H9 (cell line): ENCODE results near the gene WWC1. TPM values are rescaled to one million over a fixed set of nuclear protein-coding genes. Genes with fewer than 3 reads are reported as not detected.
A peak's percentile ranks its signal among the peaks of the same experiment; 100 is the strongest.

Experiments used
- DNase-seq: peaks from one replicate; pipeline ENCODE4 v3.0.0-alpha.2; 2017
- H2AFZ ChIP-seq: one replicate; pipeline ENCODE4 v1.6.1; 2013; ENCODE audit warnings: mild to moderate bottlenecking, low read length, control low read depth, moderate library complexity
- H2AK5ac ChIP-seq: 2 replicates; pipeline ENCODE4 v1.6.1; 2013; ENCODE audit warnings: low read length, control low read depth, mixed read lengths; ENCODE audit not compliant: insufficient read length
- H2BK120ac ChIP-seq: one replicate; pipeline ENCODE4 v1.6.1; 2013; ENCODE audit warnings: low read depth, mild to moderate bottlenecking, low read length, control low read depth, inconsistent platforms; ENCODE audit not compliant: poor library complexity, severe bottlenecking
- H2BK12ac ChIP-seq: 2 replicates; pipeline ENCODE4 v1.6.1; 2013; ENCODE audit warnings: low read length, control low read depth, mixed read lengths, low read depth; ENCODE audit not compliant: insufficient read length
- H2BK15ac ChIP-seq: 2 replicates; pipeline ENCODE4 v1.6.1; 2013; ENCODE audit warnings: low read depth, low read length, control low read depth
- H2BK20ac ChIP-seq: one replicate; pipeline ENCODE4 v1.6.1; 2013; ENCODE audit warnings: low read depth, mild to moderate bottlenecking, low read length, control low read depth, inconsistent platforms; ENCODE audit not compliant: poor library complexity, severe bottlenecking
- H2BK5ac ChIP-seq: 2 replicates; pipeline ENCODE4 v1.6.1; 2013; ENCODE audit warnings: low read length, control low read depth, mixed read lengths; ENCODE audit not compliant: insufficient read length
- H3K14ac ChIP-seq: 2 replicates; pipeline ENCODE4 v1.6.1; 2013; ENCODE audit warnings: low read length, control low read depth; ENCODE audit not compliant: insufficient read depth
- H3K18ac ChIP-seq: 2 replicates; pipeline ENCODE4 v1.6.1; 2013; ENCODE audit warnings: low read depth, mild to moderate bottlenecking, mixed read lengths, low read length, control low read depth; ENCODE audit not compliant: insufficient read length
- H3K23ac ChIP-seq: 2 replicates; pipeline ENCODE4 v1.6.1; 2013; ENCODE audit warnings: low read length, control low read depth, mixed read lengths, low read depth; ENCODE audit not compliant: insufficient read length
- H3K23me2 ChIP-seq: 2 replicates; pipeline ENCODE4 v1.6.1; 2013; ENCODE audit warnings: low read depth, mild to moderate bottlenecking, mixed read lengths, low read length, control low read depth; ENCODE audit not compliant: insufficient read length, poor library complexity, severe bottlenecking
- H3K27ac ChIP-seq: 2 replicates; pipeline ENCODE4 v1.5.1; 2013; ENCODE audit warnings: low read length, control low read depth, mixed read lengths, low read depth; ENCODE audit not compliant: insufficient read length
- H3K27me3 ChIP-seq: 2 replicates; pipeline ENCODE4 v1.6.1; 2013; ENCODE audit warnings: low read length, control low read depth, inconsistent platforms; ENCODE audit not compliant: insufficient read depth
- H3K4ac ChIP-seq: 2 replicates; pipeline ENCODE4 v1.6.1; 2013; ENCODE audit warnings: low read depth, mild to moderate bottlenecking, control low read depth, inconsistent platforms, low read length, moderate library complexity
- H3K4me1 ChIP-seq: 2 replicates; pipeline ENCODE4 v1.6.1; 2013; ENCODE audit warnings: low read length, control low read depth, inconsistent platforms; ENCODE audit not compliant: insufficient read depth
- H3K4me2 ChIP-seq: 2 replicates; pipeline ENCODE4 v1.6.1; 2013; ENCODE audit warnings: low read length, control low read depth, mixed read lengths; ENCODE audit not compliant: insufficient read length, insufficient read depth
- H3K56ac ChIP-seq: 2 replicates; pipeline ENCODE4 v1.6.1; 2013; ENCODE audit warnings: low read depth, mild to moderate bottlenecking, mixed read lengths, low read length, control low read depth; ENCODE audit not compliant: insufficient read length
- H3K79me1 ChIP-seq: 2 replicates; pipeline ENCODE4 v1.6.1; 2013; ENCODE audit warnings: low read depth, mild to moderate bottlenecking, moderate library complexity, low read length, control low read depth, inconsistent platforms; ENCODE audit not compliant: insufficient read depth, poor library complexity, severe bottlenecking
- H3K79me2 ChIP-seq: 2 replicates; pipeline ENCODE4 v1.6.1; 2013; ENCODE audit warnings: low read length, control low read depth, inconsistent platforms; ENCODE audit not compliant: insufficient read depth
- H3K9ac ChIP-seq: 2 replicates; pipeline ENCODE4 v1.6.1; 2013; ENCODE audit warnings: low read length, control low read depth, mixed read lengths; ENCODE audit not compliant: insufficient read length; ENCODE audit errors: extremely low read depth
- H3K9me3 ChIP-seq: one replicate; pipeline ENCODE4 v1.6.1; 2013; ENCODE audit warnings: low read depth, low read length, inconsistent platforms; ENCODE audit not compliant: control insufficient read depth
- H3T11ph ChIP-seq: one replicate; pipeline ENCODE4 v1.6.1; 2013; ENCODE audit warnings: mild to moderate bottlenecking, low read length, control low read depth, inconsistent platforms
- H4K20me1 ChIP-seq: one replicate; pipeline ENCODE4 v1.6.1; 2013; ENCODE audit not compliant: control insufficient read depth, insufficient read length, insufficient read depth
- H4K5ac ChIP-seq: 2 replicates; pipeline ENCODE4 v1.6.1; 2013; ENCODE audit warnings: low read depth, mild to moderate bottlenecking, mixed read lengths, low read length, control low read depth; ENCODE audit not compliant: insufficient read length
- H4K8ac ChIP-seq: replicated peaks from 2 replicates; pipeline ENCODE4 v1.6.1; 2013; ENCODE audit warnings: low read length, control low read depth, mixed read lengths, low read depth; ENCODE audit not compliant: insufficient read length
- H4K91ac ChIP-seq: 2 replicates; pipeline ENCODE4 v1.6.1; 2013; ENCODE audit warnings: low read depth, mild to moderate bottlenecking, moderate library complexity, mixed read lengths, low read length, control low read depth; ENCODE audit not compliant: insufficient read length
- H3K27ac Mint-ChIP-seq, 3 experiments: 2 replicates in 2 of 3; 3 replicates in 1 of 3; pipeline ENCODE4 v1.8.0; 2020 to 2021; ENCODE audit warnings: mixed read lengths in 3 of 3, mild to moderate bottlenecking in 1 of 3, moderate library complexity in 1 of 3
- H3K27me3 Mint-ChIP-seq: 2 replicates; pipeline ENCODE4 v1.8.0; 2021; ENCODE audit warnings: low read depth, mild to moderate bottlenecking, moderate library complexity, mixed read lengths
- H3K36me3 Mint-ChIP-seq, 3 experiments: 2 replicates in 2 of 3; 3 replicates in 1 of 3; pipeline ENCODE4 v1.8.0; 2020 to 2021; ENCODE audit warnings: low read depth in 3 of 3, mixed read lengths in 3 of 3; ENCODE audit not compliant: insufficient read depth in 1 of 3
- H3K4me1 Mint-ChIP-seq, 2 experiments: 2 replicates each; pipeline ENCODE4 v1.8.0; 2020; ENCODE audit warnings: mixed read lengths in 2 of 2
- H3K4me3 Mint-ChIP-seq, 2 experiments: 2 replicates in 1 of 2; 3 replicates in 1 of 2; pipeline ENCODE4 v1.8.0; 2020 to 2021; ENCODE audit warnings: mild to moderate bottlenecking in 2 of 2, mixed read lengths in 2 of 2, moderate library complexity in 1 of 2
- H3K9me3 Mint-ChIP-seq, 2 experiments: 2 replicates in 1 of 2; 3 replicates in 1 of 2; pipeline ENCODE4 v1.8.0; 2020; ENCODE audit warnings: mild to moderate bottlenecking in 2 of 2, mixed read lengths in 2 of 2, moderate library complexity in 1 of 2
- WGBS: extraction: QIAGEN DNeasy Blood & Tissue Kit; methylation state at CpG from one replicate; pipeline ENCODE4 v1.1.7; 2013; ENCODE audit warnings: missing lambda C conversion rate, low lambda C conversion rate, mixed read lengths; ENCODE audit not compliant: insufficient read length; ENCODE audit errors: extremely low coverage; 5-methylcytosine and 5-hydroxymethylcytosine counted together
- total RNA-seq: library from RNA; stranded (reverse); gene quantifications from 2 replicates; pipeline ENCODE4 v1.2.1, GENCODE V29; 2021
- TF ChIP-seq, protein P1 (sequence below): fragments of 200-600 bp; sonication (generic); conservative IDR thresholded peaks from 3 replicates; pipeline ENCODE4 v1.8.0; 2021; ENCODE audit warnings: antibody characterized with exemption, mild to moderate bottlenecking

Gene WWC1
- total RNA-seq, 1 experiment from 2014 or later, result 28.2 TPM

DNA sequence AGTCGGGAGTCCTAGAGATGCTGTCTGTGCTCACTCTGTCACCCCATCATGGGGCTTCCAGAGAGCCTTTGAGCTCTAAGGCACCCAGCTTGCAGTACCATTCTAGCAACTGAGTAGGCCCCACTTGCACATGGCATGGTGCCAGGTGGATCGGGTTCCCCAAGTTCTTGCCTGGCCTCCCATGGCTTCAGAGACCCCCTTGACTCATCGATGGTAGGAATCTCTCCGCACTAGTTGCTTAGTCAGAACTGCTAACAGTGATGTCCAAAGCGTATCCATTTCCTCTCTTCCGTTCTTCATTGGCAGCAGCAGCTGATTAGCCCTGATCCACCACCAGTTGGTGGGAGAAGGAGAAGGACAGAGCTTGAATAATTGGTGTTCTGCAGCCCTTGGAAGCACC, 124.5 kb downstream of the WWC1 start:
- Mint-ChIP-seq H3K4me3 (no peak overlapping the region), H3K27me3 (no peaks in the 10 kb centered on the region), H3K27ac (peak overlapping the region in 1 of 3 experiments; percentile 35; a peak in 1 of 7 replicates), H3K4me1 (0 out of 4 replicates have a peak, but pooled peaks cover 0 to 4% of the 10 kb centered on the region in 2 experiments), H3K36me3 (peaks cover 11 to 36% (median 33%) of the 10 kb centered on the region in 3 experiments; a peak in 6 of 7 replicates), H3K9me3 (no peaks in the 10 kb centered on the region)
- H2AFZ ChIP-seq, result no peak overlapping the region
- H3K23ac ChIP-seq, result no peak overlapping the region
- no peak overlapping the region for H2AK5ac ChIP-seq
- H4K8ac ChIP-seq, result no peak overlapping the region
- DNase-seq, result no peak
- no peaks in the 10 kb centered on the region for H3K79me2 ChIP-seq
- no peak overlapping the region for H3K9ac ChIP-seq
- H3K79me1 ChIP-seq, result no peaks in the 10 kb centered on the region
- TF ChIP-seq, protein P1, sequence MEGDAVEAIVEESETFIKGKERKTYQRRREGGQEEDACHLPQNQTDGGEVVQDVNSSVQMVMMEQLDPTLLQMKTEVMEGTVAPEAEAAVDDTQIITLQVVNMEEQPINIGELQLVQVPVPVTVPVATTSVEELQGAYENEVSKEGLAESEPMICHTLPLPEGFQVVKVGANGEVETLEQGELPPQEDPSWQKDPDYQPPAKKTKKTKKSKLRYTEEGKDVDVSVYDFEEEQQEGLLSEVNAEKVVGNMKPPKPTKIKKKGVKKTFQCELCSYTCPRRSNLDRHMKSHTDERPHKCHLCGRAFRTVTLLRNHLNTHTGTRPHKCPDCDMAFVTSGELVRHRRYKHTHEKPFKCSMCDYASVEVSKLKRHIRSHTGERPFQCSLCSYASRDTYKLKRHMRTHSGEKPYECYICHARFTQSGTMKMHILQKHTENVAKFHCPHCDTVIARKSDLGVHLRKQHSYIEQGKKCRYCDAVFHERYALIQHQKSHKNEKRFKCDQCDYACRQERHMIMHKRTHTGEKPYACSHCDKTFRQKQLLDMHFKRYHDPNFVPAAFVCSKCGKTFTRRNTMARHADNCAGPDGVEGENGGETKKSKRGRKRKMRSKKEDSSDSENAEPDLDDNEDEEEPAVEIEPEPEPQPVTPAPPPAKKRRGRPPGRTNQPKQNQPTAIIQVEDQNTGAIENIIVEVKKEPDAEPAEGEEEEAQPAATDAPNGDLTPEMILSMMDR, result no peak
- H2BK15ac ChIP-seq, result no peak overlapping the region
- no peak overlapping the region for H4K5ac ChIP-seq
- H3K27ac ChIP-seq, result no peak overlapping the region
- no peaks in the 10 kb centered on the region for H4K20me1 ChIP-seq
- no peak overlapping the region for H2BK120ac ChIP-seq
- no peaks in the 10 kb centered on the region for H3K4me1 ChIP-seq
- no peaks in the 10 kb centered on the region for H3K9me3 ChIP-seq
- H3K4ac ChIP-seq, result no peak overlapping the region
- H3T11ph ChIP-seq, result no peak overlapping the region
- H2BK20ac ChIP-seq, result no peak overlapping the region
- no peak overlapping the region for H2BK12ac ChIP-seq
- no peak overlapping the region for H3K14ac ChIP-seq
- no peak overlapping the region for H3K4me2 ChIP-seq
- H3K18ac ChIP-seq, result no peak overlapping the region
- no CpG with 5 or more reads among the region's 6 CpGs for WGBS
- no peak overlapping the region for H2BK5ac ChIP-seq
- H3K56ac ChIP-seq, result no peak overlapping the region
- no peaks in the 10 kb centered on the region for H3K27me3 ChIP-seq
- no peaks in the 10 kb centered on the region for H3K23me2 ChIP-seq
- H4K91ac ChIP-seq, result no peak overlapping the region
